HG03565 (cell line): Measurements from ENCODE around the gene CRX.
A peak's percentile ranks its signal among the peaks of the same experiment; 100 is the strongest.
"Not testable (repeated sequence)": the region's sequence is repeated elsewhere in the genome, so short reads cannot be mapped to it uniquely, and the experiment has no call there.

Source experiments
- ATAC-seq: cut with Tn5 transposase; IDR thresholded peaks from one replicate; pipeline ENCODE4 v1.9.1; 2021; ENCODE audit warnings: mild to moderate bottlenecking, moderate library complexity; ENCODE audit not compliant: unreplicated experiment

Gene CRX

GRCh38 chr19:47821460-47822020 lies at the start of gene CRX:
TSS of gene CRX (plus strand) at chr19:47821937. CDS start at chr19:47834444, 12,507 bp downstream.
- no peak for ATAC-seq

DNA sequence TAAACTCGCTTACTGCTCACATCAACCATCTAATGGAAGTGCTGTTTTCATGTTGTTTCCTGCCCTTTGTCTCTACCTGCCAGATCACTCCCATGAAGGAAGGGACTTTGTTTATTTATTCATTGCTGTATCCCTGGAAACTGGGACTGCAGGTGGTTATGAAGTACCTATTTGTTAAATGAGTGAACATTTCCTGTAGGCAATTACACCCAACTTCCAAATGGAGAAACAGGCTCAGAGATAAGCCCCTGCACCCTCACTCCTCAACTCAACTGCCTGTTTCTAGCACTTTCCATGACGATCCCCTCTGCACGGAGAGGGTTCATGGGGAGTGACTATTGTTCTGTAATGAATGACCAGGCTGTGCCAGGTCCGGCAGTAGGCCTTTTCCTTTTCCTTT lies 45.2 kb upstream of the CRX start:
- no peak for ATAC-seq

DNA sequence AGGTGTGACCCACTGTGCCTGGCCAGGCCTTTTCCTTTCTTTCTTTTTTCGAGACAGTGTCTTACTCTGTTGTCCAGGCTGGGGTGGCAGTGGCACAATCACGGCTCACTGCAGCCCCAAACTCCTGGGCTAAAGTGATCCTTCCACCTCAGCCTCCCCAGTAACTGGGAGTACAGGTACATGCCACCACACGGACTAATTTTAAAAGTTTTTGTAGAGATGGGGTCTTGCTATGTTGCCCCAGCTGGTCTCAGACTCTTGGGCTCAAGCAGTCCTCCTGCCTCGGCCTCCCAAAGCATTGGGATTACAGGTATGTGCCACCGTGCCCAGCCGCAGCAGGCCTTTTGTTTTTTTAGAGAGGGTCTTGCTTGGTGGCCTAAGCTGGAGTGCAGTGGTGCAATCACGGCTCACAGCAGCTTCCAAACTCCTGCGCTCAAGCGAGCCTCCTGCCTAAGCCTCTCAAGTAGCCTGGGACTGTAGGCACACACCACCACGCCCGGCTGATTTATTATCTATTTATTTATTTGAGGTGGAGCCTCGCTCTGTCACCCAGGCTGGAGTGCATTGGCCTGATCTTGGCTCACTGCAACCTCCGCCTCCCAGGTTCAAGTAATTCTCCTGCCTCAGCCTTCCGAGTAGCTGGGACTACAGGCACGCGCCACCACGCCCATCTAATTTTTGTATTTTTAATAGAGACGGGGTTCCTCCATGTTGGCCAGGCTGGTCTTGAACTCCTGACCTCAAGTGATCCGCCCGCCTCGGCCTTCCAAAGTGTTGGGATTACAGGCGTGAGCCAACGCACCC lies 44.3 kb upstream of the CRX start:
- ATAC-seq, result not testable (repeated sequence)

GRCh38 chr19:47778049-47778953 lies 43.4 kb upstream of the CRX start, which contains the start of gene SELENOW:
TSS of gene SELENOW (plus strand) at chr19:47778703. CDS start at chr19:47778786, 83 bp downstream.
- ATAC-seq, result peak; percentile 59

DNA sequence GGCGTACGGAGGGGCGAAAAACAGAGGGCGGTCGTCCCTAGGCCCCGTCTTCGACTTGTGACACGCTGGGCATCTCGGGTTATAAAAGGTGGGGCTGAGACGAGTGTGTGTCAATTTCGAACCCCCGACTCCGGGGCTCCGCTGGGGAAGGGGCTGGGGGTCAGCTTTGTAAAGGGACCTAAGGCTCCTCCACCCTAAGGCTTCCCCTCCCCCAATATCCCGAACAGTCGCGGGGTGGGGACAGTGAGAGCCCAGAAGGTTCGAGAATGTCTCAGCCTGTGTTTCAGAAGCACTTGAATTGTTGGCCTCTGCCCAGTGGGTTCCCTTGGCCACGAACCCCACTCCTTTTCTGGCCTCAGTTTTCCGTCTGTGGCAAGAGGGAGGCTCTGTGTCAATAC lies 42.8 kb upstream of the CRX start:
- ATAC-seq, result no peak

DNA sequence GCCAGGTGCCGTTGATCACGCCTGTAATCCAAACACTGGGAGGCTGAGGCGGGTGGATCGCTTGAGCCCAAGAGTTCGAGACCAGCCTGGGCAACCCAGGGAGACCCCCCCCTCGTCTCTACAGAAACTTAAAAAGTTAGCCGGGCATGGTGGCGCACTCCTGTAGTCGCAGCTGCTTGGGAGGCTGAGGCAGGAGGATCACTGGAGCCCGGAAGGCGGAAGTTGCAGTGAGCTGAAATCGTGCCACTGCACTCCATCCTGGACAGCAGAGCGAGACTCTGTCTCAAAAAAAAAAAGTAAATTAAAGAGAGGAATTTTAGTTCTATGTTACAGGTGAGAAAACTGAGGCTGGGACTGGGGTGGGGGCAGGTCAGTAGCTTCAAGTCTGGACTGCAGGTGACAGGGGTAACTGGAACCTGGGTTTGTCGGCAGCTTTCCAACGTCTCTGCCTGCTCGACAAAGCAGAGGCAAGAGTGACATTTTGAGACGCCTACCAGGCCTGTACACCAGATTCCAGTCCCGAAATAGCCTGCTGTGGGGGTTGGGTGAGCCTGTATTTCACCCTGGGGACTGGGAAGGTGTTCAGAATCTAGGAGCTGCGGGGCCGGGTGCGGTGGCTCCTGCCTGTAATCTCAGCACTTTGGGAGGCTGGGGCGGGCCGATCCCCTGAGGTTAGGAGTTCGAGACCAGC lies 42.1 kb upstream of the CRX start:
- no peak for ATAC-seq

DNA sequence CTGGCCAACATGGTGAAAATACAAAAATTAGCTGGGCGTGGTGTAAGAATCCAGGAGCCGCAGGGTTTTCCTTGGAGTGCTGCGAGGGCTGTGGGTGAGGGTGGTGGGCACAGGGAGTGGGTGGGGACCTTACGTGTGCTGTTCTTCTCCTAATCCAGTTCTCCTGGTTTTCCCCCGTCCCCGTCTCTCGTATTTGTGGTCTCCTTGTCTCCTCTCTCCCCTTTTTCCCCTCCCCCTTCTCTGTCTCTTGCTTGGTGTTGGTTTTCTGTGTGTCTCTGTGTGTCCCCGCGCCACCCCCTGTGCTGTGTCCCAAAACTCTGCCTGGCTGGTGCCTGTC lies 41.6 kb upstream of the CRX start:
- no peak for ATAC-seq

- no peak for ATAC-seq
These were observed 40.0 kb upstream of the CRX start for GRCh38 chr19:47781590-47782262.

- ATAC-seq, result no peak
These were observed 35.2 kb upstream of the CRX start for GRCh38 chr19:47786566-47786965.

DNA sequence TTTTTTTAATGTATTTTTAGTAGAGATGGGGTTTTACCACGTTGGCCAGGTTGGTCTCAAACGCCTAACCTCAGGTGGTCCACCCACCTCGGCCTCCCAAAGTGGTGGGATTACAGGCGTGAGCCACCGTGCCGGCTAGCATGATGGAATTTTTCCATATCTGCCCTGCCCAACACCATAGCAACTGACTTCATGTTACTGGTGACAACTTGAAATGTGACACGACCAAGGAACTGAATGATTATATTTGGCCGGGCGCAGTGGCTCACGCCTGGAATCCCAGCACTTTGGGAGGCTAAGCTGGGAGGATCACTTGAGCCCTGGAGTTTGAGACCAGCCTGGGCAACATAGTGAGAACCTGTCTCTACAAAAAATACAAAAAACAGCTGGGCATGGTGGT lies 34.4 kb upstream of the CRX start:
- not testable (repeated sequence) for ATAC-seq

- ATAC-seq, result not testable (repeated sequence)
These were observed 31.9 kb upstream of the CRX start for GRCh38 chr19:47789811-47790210.

GRCh38 chr19:47790398-47790814 lies 31.3 kb upstream of the CRX start:
- ATAC-seq, result no peak

DNA sequence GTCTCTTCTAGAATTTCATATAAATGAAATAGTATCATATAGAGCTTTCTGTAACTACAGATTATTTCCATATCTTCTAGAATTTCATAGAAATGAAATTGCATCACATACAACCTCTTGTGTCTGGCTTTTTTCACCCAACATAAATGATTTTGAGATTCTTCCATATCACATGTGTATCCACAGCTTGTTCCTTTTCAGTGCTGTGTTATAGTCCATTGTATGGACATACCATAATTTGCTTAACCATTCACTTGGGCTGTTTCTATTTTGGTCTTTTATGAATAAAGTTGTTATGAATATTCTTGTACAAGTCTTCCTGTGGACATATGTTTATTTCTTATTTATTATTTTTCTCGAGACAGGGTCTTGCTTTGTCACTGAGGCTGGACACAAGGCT lies 29.1 kb upstream of the CRX start:
- no peak for ATAC-seq

DNA sequence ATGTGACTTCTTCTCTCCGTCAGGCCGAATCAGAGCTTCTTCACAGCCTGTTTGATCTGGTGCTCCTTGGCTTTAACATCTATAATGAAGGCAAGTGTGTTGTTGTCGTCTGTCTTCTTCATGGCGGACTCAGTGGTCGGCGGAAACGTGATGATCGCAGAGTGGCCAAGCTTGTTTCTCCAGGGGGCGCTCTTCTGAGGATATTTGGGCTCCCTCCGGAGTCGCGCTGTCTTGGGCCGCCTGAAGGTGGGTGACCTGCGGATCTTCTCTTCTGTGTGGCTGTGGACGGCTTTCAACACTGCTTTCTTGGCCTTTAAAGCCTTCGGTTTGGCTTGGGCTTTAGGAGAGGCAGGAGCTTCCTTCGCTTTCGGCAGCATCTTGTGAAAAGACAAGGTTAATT lies 27.2 kb upstream of the CRX start:
- ATAC-seq, result no peak

- ATAC-seq, result no peak
These were observed 25.0 kb upstream of the CRX start for GRCh38 chr19:47796785-47797184.

- ATAC-seq, result no peak
These were observed 23.5 kb upstream of the CRX start for GRCh38 chr19:47797996-47798903.

GRCh38 chr19:47798904-47799266 lies 22.9 kb upstream of the CRX start:
- ATAC-seq, result no peak

GRCh38 chr19:47801270-47801669 lies 20.5 kb upstream of the CRX start:
- ATAC-seq, result no peak

- ATAC-seq, result no peak
These were observed 19.2 kb upstream of the CRX start for GRCh38 chr19:47802521-47803043.
